Aorta (tissue), 5 donors: Measurements from ENCODE around the gene TBC1D22A. TPM values are rescaled to one million over a fixed set of nuclear protein-coding genes. Genes with fewer than 3 reads are reported as not detected.

Source experiments
- ATAC-seq: fragments of 200-7000 bp; cut with Tn5 transposase; one replicate; pipeline ENCODE4 v1.9.1; 2022; ENCODE audit warnings: moderate library complexity; ENCODE audit not compliant: low FRiP score
- DNase-seq, 2 donors: peaks; one replicate each; pipeline ENCODE4 v3.0.0-alpha.2; 2020
- H3K27ac ChIP-seq, 2 donors: one replicate each; pipeline ENCODE4 v1.5.1; 2013; ENCODE audit warnings: low read length in 2 of 2, mild to moderate bottlenecking in 2 of 2, moderate library complexity in 2 of 2, control low read depth in 1 of 2, inconsistent platforms in 1 of 2, low read depth in 1 of 2
- H3K27me3 ChIP-seq, 2 donors: one replicate each; pipeline ENCODE4 v1.6.1; 2013; ENCODE audit warnings: control low read depth in 1 of 2, low read length in 1 of 2, mild to moderate bottlenecking in 1 of 2, moderate library complexity in 1 of 2; ENCODE audit not compliant: insufficient read depth in 2 of 2, control insufficient read depth in 1 of 2
- H3K36me3 ChIP-seq, 2 donors: one replicate each; pipeline ENCODE4 v1.6.1; 2013; ENCODE audit warnings: control low read depth in 1 of 2, low read length in 1 of 2, mild to moderate bottlenecking in 1 of 2; ENCODE audit not compliant: insufficient read depth in 2 of 2, control insufficient read depth in 1 of 2
- H3K4me1 ChIP-seq, 2 donors: one replicate each; pipeline ENCODE4 v1.6.1; 2013; ENCODE audit warnings: low read length in 2 of 2, control low read depth in 1 of 2, mild to moderate bottlenecking in 1 of 2, moderate library complexity in 1 of 2; ENCODE audit not compliant: insufficient read depth in 2 of 2, control insufficient read depth in 1 of 2
- H3K4me3 ChIP-seq, 2 donors: one replicate each; pipeline ENCODE4 v1.5.1; 2013; ENCODE audit warnings: low read length in 2 of 2, control low read depth in 1 of 2, mild to moderate bottlenecking in 1 of 2
- H3K9me3 ChIP-seq: one replicate; pipeline ENCODE4 v1.6.1; 2013; ENCODE audit warnings: mild to moderate bottlenecking, low read length; ENCODE audit not compliant: control insufficient read depth
- WGBS, 2 donors: extraction: QIAGEN DNeasy Blood & Tissue Kit; methylation state at CpG; one replicate each; pipeline ENCODE4 v1.1.7; 2013; 5-methylcytosine and 5-hydroxymethylcytosine counted together
- intact Hi-C, 2 donors: fragments of 100-400 bp; cut with DNase I; formaldehyde crosslinking; loops; one replicate each; pipeline versions ENCODE4 v1.14.2 to v1.15.0; 2022
- polyA plus RNA-seq, 2 donors: library from polyadenylated mRNA; stranded (reverse); fragments of 200-250 nt; gene quantifications; one replicate each; pipeline ENCODE4 v1.2.3, GENCODE V29; 2013
- total RNA-seq, 2 donors: library from RNA; stranded (reverse); fragmentation: NEBNext Ultra II Directional; extraction: Animal tissue kit (Norgen Biotek cat#: 25700); gene quantifications; one replicate each; pipeline ENCODE4 v1.2.1, GENCODE V29; 2021
- donor health status: healthy with polysubstance abuse.
- donor health status: Bipolar disorder and iron deficiency.
- donor health status: DM: no; HTN: no; CAD: no.
- donor health status: DM: no; HTN: no; CAD: no.
- donor health status: DM: yes; HTN: yes; CAD: no.

The TBC1D22A gene
- total and polyA plus RNA-seq, 4 donors: 10.8 to 37.1 (median 17.9) TPM

GRCh38 chr22:46905415-46905814 is 143.0 kb downstream of the TBC1D22A start:
- ATAC-seq: no peak
- intact Hi-C loops: no loop called here
- no peaks in the 10 kb centered on the region for H3K4me1 ChIP-seq
- no peaks in the 10 kb centered on the region for H3K27me3 ChIP-seq
- no peaks in the 10 kb centered on the region for H3K9me3 ChIP-seq
- no peak overlapping the region for H3K4me3 ChIP-seq
- DNase-seq: peak in 1 of 2 donors; percentile 63
- no peaks in the 10 kb centered on the region for H3K36me3 ChIP-seq
- H3K27ac ChIP-seq: no peak overlapping the region
- 90 to 94% methylated on average over 15 of the region's 15 CpGs for WGBS, 2 donors

- H3K27ac ChIP-seq: no peak overlapping the region
- no peaks in the 10 kb centered on the region for H3K36me3 ChIP-seq
- no peak overlapping the region for H3K4me3 ChIP-seq
- DNase-seq (peak in 1 of 2 donors; percentile 55), ATAC-seq (no peak)
- intact Hi-C loops: no loop called here
- H3K4me1 ChIP-seq: no peaks in the 10 kb centered on the region
- no peaks in the 10 kb centered on the region for H3K9me3 ChIP-seq
- WGBS, 2 donors: 85 to 88% methylated on average over 8 of the region's 8 CpGs
- no peaks in the 10 kb centered on the region for H3K27me3 ChIP-seq
Measured at GRCh38 chr22:46905834-46906233, 143.4 kb downstream of the TBC1D22A start.

- intact Hi-C loops: no loop called here
- Histone ChIP-seq H3K27me3 (no peaks in the 10 kb centered on the region), H3K4me1 (no peaks in the 10 kb centered on the region), H3K9me3 (no peaks in the 10 kb centered on the region), H3K27ac (no peak overlapping the region), H3K4me3 (no peak overlapping the region), H3K36me3 (no peaks in the 10 kb centered on the region)
- DNase-seq: no peak
- no peak for ATAC-seq
- 95% methylated on average over 18 of the region's 18 CpGs for WGBS, 2 donors
Measured at GRCh38 chr22:46906326-46907045, 144.0 kb downstream of the TBC1D22A start.

GRCh38 chr22:46907241-46908215 is 145.1 kb downstream of the TBC1D22A start:
- ATAC-seq (no peak), DNase-seq (peak in 1 of 2 donors; percentile 72)
- Histone ChIP-seq H3K27me3 (no peaks in the 10 kb centered on the region), H3K4me3 (no peak overlapping the region), H3K36me3 (no peaks in the 10 kb centered on the region), H3K27ac (no peak overlapping the region), H3K4me1 (no peaks in the 10 kb centered on the region), H3K9me3 (no peaks in the 10 kb centered on the region)
- intact Hi-C loops: no loop called here
- WGBS, 2 donors: 95% methylated on average over 24 of the region's 24 CpGs

DNA sequence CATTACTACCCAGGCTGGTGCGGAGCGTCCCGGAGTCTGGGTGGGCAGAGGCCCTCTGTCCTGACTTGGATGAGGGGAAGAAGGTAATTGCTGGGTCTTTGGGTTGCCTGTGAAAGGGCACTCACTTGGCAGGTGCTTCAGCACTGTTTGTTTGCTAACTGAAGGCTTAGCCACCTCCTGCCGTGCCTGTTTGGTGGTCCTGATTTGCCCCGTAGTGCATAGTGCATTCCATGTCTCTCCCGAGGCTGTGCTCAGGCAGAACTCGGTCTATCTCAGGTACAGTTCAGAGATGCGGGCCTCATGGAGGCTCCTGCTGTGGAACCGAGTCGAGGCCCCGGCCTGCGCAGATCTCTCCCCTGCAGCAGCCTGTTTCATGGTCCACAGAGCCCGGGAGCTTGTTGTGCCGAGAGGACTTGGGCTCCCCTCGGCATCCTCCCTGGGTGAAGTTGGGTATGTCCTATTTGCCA is 146.2 kb downstream of the TBC1D22A start:
- DNase-seq: peak in 1 of 2 donors; percentile 65
- Histone ChIP-seq H3K4me3 (no peak overlapping the region), H3K27me3 (no peaks in the 10 kb centered on the region), H3K36me3 (no peaks in the 10 kb centered on the region), H3K27ac (no peak overlapping the region), H3K9me3 (no peaks in the 10 kb centered on the region), H3K4me1 (no peaks in the 10 kb centered on the region)
- ATAC-seq: no peak
- 83 to 86% methylated on average over 15 of the region's 15 CpGs for WGBS, 2 donors
- intact Hi-C loops: no loop called here

DNA sequence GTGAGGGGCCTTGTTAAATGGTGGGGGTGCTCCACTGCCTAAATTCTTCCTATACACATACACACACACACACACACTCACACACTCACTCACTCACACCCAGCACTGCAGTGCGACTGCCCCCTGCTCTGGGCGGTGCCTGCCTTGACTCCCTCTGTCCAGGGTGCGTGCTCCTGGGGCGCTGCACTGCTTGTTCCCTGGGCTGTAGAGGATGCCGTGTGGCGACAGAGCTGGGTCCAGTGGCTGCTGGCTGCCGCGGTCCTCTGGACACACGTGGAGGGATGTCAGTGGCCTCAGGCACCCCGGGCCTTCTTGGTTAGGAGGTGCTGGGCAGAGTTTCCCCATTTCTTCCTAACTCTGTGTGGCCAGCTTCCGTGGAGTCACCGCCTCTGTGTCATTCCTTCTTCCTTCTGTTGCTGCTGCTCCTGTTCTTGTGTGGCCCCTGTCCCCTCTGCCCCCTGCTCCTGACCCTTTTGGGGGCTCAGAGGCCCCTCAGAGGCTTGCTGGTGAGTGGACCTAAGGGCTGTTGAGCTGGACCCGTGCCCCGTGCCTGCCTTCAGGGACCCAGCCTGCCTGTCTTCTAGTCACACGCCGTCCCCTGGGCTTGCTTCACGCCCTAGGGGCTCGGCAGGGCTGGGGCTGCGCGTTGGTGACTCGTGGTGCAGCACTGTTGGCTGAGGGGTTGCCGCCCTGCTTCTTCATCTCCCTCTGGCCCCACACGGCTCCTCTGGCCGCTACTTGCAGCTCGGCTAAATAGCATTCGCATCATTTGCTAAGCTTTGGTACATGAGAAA is 147.0 kb downstream of the TBC1D22A start:
- H3K4me3 ChIP-seq: no peak overlapping the region
- DNase-seq: peak in 1 of 2 donors; percentile 57
- no peak for ATAC-seq
- H3K27ac ChIP-seq: no peak overlapping the region
- no peaks in the 10 kb centered on the region for H3K4me1 ChIP-seq
- no peaks in the 10 kb centered on the region for H3K36me3 ChIP-seq
- H3K9me3 ChIP-seq: no peaks in the 10 kb centered on the region
- 91 to 92% methylated on average over 26 of the region's 26 CpGs for WGBS, 2 donors
- no peaks in the 10 kb centered on the region for H3K27me3 ChIP-seq
- intact Hi-C loops: no loop called here

- Histone ChIP-seq H3K9me3 (no peaks in the 10 kb centered on the region), H3K4me3 (no peak overlapping the region)
Measured at GRCh38 chr22:46910624-46911023, 148.2 kb downstream of the TBC1D22A start.

GRCh38 chr22:46911346-46911745 is 148.9 kb downstream of the TBC1D22A start:
- WGBS, 2 donors: 88 to 89% methylated on average over 10 of the region's 10 CpGs
- no peak overlapping the region for H3K27ac ChIP-seq
- H3K4me1 ChIP-seq: no peaks in the 10 kb centered on the region
- no peaks in the 10 kb centered on the region for H3K9me3 ChIP-seq
- intact Hi-C loops: no loop called here
- ATAC-seq (no peak), DNase-seq (peak in 1 of 2 donors; percentile 64)
- no peaks in the 10 kb centered on the region for H3K27me3 ChIP-seq
- H3K4me3 ChIP-seq: no peak overlapping the region
- H3K36me3 ChIP-seq: peaks cover 0 to 1% of the 10 kb centered on the region in 2 donors

More at GRCh38 chr22:46910624-46911023, 148.2 kb downstream of the TBC1D22A start:
- DNase-seq: peak in 1 of 2 donors; percentile 62
- no peak overlapping the region for H3K27ac ChIP-seq
- no peak for ATAC-seq
- WGBS, 2 donors: 93 to 95% methylated on average over 9 of the region's 9 CpGs
- H3K27me3 ChIP-seq: no peaks in the 10 kb centered on the region
- intact Hi-C loops: no loop called here
- H3K4me1 ChIP-seq: no peaks in the 10 kb centered on the region
- no peaks in the 10 kb centered on the region for H3K36me3 ChIP-seq
